ENCODE measurements around the gene AXIN2.

DNA sequence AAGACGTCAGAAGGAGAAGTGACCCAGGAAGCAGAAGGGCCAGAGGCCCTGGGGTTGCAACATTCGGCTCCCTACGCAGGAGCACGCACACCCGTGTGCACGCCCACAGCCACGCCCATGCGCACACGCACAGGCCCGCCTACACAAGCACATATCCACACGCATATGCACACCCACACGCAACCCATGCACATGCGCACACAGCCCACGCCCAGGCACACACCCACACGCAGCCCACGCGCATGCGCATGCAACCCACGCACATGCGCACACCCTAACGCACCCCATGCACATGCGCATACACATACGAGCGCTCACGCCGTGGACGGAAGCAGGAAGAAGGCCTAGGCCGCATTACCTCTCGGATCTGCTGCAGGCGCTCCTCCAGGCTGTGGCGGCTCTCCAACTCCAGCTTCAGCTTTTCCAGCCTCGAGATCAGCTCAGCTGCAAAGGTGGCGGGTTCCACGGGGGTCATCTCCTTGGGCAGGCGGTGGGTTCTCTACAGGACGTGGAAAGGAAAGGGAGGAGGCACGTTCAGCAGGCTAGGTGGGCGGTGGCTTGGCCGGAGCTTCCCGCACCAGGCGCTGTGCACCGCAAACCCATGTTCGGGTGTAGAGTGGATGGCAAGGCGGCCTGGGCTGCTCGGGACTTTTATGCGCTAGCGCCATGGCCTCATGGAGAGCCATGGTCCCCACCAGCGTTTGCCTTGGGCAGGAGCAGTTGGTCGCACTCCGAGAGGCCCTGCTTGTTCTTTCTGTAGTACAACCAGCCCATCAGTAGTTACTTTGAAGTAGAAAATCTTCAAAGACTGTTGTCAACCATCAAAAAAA is 23.4 kb downstream of the AXIN2 start:
- TF ChIP-seq, protein P1, sequence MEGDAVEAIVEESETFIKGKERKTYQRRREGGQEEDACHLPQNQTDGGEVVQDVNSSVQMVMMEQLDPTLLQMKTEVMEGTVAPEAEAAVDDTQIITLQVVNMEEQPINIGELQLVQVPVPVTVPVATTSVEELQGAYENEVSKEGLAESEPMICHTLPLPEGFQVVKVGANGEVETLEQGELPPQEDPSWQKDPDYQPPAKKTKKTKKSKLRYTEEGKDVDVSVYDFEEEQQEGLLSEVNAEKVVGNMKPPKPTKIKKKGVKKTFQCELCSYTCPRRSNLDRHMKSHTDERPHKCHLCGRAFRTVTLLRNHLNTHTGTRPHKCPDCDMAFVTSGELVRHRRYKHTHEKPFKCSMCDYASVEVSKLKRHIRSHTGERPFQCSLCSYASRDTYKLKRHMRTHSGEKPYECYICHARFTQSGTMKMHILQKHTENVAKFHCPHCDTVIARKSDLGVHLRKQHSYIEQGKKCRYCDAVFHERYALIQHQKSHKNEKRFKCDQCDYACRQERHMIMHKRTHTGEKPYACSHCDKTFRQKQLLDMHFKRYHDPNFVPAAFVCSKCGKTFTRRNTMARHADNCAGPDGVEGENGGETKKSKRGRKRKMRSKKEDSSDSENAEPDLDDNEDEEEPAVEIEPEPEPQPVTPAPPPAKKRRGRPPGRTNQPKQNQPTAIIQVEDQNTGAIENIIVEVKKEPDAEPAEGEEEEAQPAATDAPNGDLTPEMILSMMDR (IDR thresholded peaks at IDR 0.05) = no peak
- TF ChIP-seq POLR2A (IDR thresholded peaks at IDR 0.05) (no peak), POLR2AphosphoS5 (IDR thresholded peaks at IDR 0.05) (no peak)
